NCI-H524 (cell line): Measurements from ENCODE around the gene SCUBE2.
A peak's percentile ranks its signal among the peaks of the same experiment; 100 is the strongest.
"Not testable (repeated sequence)": the region's sequence is repeated elsewhere in the genome, so short reads cannot be mapped to it uniquely, and the experiment has no call there.

Source experiments
- DNase-seq, 2 experiments: peaks; one replicate each; lab custom pipeline; 2025; lab: John Stamatoyannopoulos, UW

The SCUBE2 gene

DNA sequence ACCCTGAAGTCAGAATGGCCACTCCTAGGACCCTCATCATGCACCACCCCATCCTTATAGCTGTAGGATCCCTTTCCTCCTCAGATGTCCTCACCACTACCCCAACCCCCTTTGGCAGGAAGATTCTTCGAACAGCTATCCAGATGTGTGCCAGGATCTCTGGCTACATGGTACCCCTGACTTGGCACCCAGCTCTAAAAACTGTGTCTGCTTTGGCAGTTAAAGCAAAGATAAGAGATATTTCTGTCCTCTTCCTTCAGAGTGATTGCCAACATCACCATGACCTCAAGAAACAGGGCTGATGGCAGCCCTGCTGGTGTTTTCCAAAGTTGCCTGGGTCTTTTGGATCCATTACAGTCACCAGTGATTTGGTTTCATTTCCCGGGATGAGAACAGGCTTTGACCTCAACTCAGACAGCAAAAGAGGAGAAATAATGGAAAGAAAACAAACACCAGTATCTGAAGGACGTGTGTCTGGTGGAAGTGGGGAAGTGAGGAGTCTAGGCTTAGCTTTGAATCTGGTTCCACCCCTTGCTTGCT, 83.3 kb downstream of the SCUBE2 start:
- DNase-seq, result no peak

DNA sequence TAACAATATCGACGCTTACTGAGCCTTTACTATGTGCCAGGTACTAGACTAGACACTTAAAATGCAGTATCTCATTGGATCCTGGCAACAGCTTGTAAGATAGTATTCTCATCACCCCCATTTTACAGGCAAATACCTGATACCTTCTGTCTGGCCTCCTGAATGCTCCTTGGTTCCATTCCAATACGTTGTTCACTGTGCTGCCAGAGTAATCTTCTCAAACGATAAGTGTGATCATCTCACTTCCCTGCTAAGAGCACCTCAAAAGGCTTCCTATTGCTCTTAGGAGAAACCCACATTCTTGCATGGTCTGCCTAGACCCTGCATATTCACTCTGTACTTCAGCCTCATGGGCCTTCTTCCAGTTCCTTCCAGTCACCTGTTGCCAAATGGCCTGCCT, 86.3 kb downstream of the SCUBE2 start:
- DNase-seq, result no peak

DNA sequence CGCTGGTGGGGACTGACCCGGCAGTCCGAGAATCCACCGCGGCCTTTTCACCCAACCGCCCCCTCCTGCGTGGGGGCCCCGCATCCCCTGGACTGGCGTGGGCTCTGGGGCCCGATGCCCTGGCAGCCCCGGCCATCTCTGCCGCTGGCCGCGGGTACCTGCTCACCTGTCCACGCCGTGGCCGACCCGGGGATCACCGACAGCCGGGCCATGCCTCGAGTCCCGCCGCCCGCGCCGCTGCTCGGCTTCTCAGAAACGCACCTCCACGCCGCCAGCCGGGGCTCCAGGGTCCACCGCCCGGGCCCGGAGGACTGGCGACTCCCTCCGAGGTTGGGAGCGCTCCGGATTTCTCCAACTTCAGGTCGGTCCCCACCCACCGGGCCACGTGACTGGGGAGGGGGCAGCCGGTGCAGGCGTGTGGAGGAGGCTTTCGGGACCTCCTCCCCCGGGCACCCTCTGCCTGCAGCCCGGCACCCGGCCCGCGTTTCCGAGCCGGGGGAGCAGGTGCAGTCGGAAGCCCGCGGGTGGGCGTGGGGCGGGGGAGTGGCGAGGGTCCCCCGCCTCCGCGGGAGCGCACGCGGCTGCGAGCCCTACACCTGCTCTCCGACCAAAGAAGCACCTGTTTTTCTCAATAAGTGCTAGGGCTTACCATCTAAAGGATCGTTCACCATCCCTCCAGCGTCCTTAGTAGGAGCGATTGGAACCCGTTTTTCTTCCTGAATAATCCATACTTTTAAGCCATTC, 87.0 kb downstream of the SCUBE2 start:
- peak in 1 of 2 experiments; percentile 42 for DNase-seq

DNA sequence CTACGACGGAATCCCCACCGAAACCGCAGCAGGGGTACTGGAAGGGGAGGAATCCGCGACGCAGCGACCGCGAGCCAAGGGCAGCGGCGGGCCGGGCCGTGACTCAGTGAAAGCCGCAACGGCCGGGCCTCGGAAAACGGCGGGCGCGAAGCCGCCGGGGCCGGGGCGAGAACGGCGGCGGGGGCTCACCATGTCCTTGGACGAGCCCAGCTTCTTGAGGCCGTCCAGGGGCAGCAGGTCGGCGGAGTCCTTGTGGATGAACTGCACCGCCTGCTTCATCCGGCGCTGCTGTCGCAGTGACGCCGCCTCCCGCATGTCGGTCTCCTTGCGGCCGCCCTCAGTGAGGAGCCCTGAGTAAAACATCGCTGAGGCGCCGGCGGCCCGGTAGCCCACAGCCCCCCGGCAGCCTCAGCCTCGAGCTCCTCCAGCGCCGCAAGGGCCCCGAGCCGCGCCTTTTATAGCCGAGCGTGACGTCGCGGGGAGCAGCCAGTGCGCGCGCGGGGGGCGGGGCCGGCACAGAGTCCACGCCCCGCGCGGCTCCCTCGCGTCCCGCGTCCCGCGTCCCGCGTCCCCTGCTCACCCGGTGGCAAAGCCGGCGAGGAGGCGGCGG, 87.7 kb downstream of the SCUBE2 start, which contains the start of gene NRIP3:
Gene NRIP3, minus strand, starts transcription at position 429 of the 610 bp plus-strand sequence. Its CDS starts 66 bp downstream, at position 363.
- DNase-seq, result peak; percentile 37 to 51

DNA sequence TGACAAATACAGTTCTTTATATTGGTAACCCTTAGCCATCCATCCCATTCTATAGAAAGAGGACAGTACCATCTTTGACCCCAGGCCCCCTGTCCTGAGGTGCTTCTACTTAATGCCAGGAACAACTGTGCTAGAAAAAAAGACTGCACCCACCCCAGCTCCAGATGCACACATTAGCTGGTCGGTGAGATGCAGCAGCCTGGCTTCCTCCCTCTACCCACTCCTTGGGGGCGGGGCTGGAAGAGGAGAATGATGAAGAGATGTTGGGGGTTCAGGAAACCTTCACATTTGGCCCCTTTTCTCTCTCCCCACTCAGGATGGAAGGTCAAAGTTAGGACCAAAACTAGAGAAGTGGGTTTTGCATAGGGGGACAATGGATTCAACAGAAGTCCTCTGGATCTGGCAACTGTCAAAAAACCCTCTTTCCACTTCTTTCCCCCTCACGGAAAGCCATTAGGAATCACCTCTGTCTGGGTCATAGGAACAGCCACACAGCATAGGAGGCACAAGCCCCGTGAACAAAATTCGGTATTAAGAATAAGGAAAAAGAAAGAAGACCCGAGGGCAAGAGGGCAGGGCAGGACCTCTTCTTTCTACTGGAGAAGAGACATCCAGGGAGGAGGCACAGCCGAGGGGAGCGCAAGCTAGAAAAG, 88.4 kb downstream of the SCUBE2 start:
- DNase-seq, result peak in 1 of 2 experiments; percentile 22

DNA sequence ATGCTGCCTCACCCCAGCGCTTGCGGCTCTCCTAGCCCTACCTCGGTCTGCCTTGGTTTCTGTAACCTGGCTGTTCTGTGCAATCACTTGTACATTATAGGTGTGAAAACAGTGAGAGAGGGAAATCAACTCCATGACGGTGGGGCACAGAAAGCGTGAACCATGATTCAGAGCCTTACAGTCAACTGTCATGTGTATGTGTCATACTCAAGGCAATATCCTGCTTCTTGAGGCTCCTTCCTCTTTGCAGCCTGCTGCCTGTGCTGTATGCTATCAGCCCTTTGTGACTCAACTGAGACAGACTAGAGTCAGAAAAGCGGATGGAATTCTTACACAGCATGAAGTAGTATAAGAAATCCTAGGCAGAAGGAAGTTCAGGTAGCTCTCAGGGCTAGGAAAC, 89.7 kb downstream of the SCUBE2 start:
- DNase-seq, result no peak

DNA sequence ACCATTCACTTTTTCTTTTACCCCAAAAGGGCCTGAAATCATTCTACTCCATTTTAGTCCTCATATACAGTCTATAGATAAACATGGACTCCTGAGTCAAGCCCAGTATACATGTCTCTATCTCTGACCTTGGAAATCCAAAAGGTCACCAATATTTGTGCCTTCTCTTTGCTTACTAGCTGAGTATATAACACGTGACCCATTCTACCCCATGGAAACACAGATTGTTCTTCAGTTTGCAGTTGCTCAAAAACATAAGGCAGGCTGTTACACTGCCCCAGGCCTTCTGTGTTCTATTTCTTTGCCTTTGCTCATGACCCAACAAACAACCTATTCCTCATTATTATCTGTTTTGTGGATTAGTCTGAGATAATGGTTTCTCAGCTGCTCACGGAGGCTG, 93.4 kb downstream of the SCUBE2 start:
- DNase-seq, result no peak

DNA sequence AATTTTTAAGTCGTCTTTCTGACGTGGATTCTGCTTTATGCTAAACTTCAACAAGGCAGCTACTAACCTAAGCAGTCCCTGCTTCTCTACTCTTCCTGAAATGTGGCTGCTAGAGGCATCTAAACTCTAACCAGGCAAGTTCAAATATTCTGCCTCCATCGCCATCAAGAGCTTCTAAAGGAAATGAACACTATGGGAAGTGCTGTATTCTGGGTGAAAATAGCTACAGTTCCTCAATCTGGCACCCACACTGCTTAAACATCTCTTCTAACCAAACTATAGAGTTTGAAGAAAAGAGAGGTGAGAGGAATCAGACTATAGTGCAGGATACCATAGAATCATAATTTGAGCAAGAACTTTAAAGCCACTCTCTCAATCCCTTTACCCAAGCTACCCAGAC, 93.9 kb downstream of the SCUBE2 start:
- no peak for DNase-seq

DNA sequence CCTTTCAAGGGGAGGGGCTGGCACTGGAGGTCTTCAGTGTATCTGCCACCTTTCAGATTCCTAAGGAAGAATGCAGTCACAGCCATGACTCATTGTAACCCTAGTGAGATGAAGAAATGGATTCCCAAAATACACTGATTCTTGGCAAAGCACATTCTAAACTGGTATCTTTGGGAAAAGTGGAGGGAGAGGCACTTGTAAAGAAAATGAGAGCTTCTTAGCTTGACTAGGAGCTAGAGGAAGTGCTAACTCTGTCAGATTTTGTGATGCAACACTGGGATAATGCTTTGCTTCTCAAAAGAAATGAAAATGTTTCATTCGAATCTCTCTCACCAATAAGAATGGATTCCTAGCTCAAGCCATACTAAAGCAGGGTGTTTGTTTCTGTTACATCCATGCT, 101.9 kb downstream of the SCUBE2 start:
- DNase-seq, result no peak

DNA sequence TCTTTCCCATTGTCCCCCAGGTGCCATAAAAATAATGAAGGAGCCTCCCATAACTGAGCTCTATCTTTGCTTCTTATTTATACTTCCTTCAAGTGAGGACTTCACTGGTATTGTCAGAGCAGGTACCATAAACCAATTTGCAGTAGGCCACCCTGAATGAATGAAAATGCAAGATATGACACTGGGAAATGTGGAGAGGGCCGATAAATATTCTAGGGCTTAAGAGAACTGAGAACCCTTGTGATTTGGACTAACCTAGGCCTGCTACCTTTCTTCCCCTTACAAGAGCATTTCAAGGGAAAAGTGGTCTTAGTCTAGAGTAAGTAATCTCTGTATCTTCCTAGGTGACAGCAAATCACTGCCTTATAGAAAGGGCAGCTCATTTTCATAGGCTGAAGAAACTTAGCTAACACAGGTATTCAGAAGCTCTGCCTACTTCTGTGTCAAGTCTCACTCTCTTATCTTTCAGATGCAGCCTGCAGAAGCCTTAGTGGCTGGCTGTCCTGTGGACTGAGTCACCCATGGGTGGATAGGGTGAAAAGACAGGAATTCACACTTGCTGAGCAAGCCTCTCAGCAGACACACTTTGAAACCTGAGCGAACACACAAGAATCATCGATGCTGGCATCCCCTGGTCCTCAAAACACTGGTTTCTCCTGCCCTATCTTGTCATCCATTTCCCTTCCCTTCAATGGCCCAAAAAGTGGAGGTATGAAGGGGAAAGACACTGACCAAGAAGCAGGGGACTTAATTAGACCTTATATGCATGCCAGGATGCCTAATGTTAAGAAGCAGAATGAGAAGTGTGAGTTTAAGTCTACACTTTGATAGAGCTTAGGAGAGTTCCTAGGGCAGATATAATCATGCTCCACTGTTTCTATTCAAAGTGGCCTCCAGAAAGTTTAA, 102.8 kb downstream of the SCUBE2 start:
- DNase-seq, result no peak

DNA sequence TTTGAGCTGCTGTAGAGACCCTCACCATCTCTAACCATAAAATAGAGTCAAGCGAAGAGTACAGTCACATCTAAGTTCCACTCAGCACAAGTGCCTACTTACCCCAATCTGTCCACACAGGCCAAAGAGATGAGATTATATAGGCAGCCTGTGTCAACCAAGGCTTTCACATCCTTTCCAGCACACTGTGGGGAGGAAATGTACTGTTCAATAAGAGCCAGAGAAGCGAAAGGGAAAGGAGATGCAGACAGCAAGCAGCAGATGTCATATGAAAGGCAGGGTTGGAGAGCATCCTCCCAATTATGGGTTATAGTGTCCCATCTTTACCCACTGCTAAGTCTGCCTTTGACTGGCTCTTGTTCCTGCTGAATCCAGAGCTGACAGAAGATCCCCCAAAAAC, 104.0 kb downstream of the SCUBE2 start:
- no peak for DNase-seq

DNA sequence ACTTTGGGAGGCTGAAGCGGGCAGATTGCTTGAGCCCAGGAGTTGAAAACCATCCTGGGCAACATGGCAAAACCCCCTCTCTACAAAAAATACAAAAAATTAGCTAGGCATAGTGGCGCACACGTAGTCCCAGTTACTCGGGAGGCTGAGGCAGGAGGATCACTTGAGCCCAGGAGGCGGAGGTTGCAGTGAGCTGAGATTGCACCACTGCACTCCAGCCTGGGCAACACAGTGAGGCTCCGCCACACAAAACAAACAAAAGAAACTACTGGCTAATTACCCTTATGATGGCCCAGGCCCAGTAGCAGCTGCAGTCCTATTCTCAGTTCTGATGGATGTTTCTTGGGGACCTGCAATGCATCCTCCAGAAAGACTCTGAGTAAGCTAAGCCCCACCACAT, 104.6 kb downstream of the SCUBE2 start:
- not testable (repeated sequence) for DNase-seq

DNA sequence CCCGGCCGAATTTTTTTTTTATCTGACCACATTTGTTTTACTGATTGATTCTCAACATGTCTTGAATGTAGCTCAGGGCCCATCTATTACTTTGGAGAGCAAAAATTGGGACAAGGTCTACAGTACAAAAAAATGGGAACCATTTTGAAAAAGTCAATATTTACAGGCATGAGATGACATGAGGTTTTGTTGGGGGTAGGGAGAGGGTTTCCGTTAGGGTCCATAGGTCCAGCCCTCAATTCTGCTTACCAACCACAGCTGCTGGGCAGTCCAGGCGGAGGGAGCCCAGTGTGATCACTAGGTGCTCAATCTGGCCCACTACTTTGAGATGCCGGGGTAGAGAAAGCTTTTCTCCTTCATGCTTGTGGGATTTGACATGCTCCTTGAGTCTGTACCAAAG, 105.9 kb downstream of the SCUBE2 start:
- no peak for DNase-seq

DNA sequence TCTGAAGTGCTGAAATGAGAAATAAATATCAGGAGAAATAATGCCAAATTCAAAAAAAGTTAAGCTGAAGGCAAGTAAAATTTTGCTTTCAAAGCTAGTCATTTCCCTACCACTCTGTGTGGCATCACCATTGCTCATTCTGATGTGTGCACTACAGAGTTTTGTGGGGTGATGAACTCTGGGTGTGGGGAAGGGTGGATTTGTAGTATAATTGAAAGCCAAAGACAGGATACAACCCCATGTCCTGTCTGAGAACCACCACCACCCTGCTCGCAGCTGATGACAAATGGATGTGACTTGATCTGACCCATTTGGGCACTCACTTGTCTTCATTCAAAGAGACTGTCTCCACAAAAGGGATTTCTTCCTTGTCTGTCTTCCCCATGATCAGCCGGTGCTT, 107.8 kb downstream of the SCUBE2 start:
- no peak for DNase-seq

DNA sequence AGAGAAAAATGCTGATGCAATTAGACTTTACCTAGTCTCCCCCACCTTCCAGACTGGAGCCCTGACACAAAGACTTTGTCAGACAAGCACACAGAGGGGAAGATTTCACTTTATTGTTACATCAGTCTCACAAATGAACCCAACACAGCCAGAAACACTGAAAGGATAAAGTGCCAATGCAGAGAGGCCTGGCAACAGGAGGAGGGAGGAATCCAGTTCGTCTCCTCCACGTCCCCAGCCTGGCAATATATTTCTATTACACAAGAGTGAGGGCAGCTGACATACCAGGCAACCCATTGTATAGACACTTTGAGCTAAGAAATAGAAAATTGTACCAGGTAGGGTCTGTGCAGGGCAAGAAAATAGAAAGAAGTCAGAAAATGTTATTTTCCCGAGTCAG, 110.9 kb downstream of the SCUBE2 start:
- DNase-seq, result no peak

DNA sequence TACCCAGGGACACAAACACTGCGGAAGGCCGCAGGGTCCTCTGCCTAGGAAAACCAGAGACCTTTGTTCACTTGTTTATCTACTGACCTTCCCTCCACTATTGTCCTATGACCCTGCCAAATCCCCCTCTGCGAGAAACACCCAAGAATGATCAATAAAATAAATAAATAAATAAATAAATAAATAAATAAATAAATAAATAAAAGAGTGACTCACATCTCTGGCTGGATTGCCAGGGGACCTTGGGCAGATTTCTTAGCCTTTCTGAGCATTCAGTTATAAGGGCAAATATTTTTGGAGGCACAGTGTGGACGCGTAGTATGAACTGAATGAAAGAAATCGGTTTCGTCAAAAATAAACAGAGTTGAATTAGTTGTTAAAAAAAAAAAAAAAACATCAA, 112.0 kb downstream of the SCUBE2 start:
- DNase-seq, result not testable (repeated sequence)

DNA sequence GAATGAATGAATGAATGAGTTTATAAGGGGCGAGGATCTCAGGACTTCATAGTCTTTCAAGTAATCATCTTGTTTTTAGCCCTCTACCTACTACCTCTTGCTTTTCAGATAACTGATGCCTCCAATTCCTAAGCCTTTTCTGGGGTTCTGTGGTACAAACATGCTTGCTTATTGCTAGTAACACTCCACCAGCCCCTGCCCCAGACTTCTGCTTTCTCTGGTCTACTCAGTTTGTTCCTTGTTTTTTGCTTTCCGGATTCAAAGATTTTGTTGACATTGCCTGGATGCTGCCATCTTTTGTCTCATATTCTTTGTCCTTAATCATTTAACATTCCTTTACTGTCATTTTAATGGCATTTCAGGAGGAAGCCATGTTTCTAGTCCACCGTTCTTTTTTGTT, 118.3 kb downstream of the SCUBE2 start:
- DNase-seq, result no peak

DNA sequence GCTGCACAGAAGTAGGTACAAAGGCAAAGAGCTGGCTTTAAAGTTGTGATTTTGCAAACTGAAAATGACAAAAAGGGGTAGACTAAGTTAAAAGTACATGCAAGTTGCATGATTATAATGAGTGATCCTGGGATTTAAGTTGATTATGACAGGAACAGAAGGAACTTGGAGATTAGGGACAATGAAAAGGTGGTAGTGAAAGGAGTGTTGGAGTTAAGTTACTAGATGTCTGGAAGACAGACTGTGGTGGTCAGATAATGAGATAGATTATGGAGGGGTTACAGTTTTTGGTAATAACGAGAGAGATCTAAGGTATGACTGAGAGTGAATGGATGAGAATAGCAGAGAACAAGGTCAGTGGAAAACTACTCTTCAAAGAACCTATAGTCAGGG, 119.5 kb downstream of the SCUBE2 start:
- DNase-seq, result peak in 1 of 2 experiments; percentile 15

DNA sequence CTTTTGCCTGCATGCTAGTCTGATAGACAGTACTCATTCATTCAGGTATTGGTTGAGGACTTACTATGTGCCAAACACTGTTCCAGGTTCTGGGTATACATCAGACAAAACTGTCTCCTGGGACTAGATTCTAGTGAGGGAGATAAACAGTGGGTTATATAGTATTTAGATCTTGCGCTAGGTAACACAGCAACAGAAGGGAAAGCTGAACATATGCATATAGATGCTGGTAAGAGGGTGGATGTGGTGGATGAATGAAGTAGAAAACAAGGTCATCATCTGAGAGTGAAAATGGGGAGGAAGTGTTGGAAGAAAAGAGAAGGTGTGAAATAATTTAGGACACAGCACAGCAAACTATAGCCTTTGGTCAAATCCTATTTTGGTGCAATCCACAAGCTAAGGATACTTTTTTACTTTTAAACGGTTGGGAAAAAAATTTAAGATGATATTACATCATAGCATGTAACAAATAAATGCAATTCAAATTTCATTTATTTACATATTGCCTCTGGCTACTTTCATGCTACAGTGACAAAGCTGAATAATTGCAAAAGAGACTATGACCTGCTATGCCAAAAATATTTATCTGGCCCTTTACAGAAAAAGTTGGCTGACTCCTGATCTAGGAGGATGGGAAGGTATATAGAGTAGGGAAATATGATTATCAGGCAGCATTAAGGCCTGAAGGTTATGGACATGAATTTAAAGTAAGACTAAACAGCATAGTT, 120.0 kb downstream of the SCUBE2 start:
- no peak for DNase-seq
